ENCODE measurements around the gene ARFGAP1.
"Not testable (repeated sequence)": the region's sequence is repeated elsewhere in the genome, so short reads cannot be mapped to it uniquely, and the experiment has no call there.

The ARFGAP1 gene

DNA sequence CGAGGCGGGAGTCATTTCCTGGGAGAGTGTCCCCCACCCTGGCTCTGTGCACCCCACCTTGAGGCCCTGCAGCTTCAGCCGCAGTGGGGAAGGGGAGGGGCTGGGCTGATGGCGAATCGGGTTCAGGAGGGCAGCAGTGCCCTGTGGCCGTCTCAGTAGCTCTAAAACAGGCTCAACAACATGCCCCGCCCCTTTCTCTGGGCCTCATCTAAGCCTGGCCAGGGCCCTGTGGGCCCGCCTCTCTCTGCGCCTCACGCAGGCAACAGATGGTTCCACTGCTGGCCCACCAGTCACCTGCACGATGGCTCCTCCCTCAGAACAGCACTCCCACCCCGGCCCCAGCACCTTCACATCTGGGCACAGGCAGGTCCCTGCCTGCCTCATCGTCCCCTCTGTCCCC, 58.3 kb downstream of the ARFGAP1 start:
- no peak for DNase-seq (ENCODE audit: low read depth, low spot score)

DNA sequence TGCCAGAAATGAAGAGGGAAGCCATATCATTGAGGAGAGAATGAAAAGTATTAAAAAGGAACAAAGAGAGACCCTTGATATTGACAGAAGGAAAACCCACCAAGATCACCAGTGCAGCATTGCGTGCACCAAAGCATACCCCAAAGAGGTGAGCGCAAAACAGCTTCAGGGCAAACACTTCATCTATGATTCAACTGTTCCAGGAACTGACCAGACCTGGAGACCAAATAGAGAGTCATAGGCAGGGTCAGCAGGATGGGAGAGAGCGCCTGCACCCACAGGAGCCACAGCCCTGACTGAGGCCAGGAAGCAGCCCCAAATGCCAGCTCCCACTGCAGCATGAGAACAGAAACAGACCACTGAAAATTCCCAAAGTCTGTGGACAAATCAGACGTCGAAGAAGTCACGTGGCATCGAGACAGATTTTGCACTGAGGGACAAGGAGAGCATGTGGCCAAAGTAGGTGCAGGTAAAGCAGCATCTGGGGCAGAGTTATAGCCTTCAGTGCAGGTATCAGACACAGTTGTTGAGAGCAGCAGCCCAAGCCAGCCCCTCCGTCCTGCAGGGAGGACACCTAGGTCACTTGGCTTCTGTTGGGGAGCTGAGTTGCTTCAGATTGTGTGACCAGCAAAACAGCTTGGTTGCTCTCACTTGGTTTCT, 59.3 kb downstream of the ARFGAP1 start:
- DNase-seq (ENCODE audit: low read depth, low spot score): no peak

DNA sequence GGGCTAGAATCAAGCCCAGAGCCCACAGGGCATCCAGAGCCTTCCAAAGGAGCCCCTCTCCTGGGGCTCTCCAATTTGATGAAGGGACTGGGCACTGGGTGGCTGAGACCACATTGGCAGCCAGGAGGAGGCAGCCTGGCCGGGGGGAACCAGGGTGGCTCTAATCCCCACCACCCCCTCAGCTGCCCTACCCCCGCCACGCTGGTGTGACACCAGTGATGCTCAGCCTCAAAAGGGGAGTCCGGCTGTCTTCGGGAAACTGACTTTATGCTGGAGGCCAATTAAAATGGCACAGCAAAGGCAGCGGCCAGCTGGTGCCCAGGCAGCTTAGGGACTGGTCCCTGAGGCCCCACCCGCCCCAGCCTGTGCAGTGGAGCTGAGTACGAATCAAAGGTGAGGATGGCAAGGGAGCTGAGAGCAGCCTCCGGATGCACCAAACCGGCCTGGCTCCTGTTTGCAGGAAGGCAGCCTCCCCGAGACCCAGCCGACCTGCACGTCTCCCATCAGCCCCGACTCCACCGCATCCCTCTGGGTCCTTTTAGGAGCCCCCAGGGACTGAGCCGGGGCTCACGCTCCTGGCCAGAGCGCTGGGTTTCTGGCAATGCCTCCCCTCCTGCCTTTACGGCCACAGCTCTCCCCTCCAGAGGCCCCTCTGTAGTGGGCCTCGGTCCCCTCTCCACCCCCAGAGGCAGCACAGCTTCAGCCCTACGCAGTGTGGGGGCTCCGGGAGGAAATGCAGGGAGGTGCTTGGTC, 60.1 kb downstream of the ARFGAP1 start:
- no peak for DNase-seq (ENCODE audit: low read depth, low spot score)

DNA sequence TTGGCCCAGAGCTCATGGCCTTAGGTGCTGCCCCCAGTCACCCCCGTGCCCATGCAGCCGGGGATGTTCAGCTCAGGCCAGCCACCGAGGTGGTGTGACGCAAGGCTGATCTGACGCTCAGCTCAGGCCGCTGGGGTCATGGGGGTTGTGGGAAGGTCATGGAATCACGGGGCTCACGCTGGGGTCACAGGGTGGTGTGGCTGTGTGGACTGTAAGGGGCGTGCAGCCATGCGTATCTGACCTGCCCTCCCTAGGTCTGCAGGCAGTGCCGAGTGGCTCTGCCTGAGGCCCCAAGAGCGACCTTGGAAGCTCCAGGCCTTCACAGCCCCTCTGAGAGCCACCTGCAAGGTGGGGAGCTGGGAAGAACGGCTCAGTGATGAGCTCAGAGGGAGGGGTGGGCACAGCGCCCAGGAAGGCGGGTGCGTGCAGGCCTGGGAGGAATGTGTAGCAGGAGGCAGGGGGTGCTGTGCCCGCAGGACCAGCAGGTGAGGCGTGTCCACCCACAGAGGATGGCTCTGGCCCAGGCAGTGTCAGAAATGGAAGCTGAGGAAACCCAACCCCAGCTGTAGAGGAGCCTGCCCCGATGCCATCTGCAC, 60.7 kb downstream of the ARFGAP1 start:
- DNase-seq (ENCODE audit: low read depth, low spot score): no peak

DNA sequence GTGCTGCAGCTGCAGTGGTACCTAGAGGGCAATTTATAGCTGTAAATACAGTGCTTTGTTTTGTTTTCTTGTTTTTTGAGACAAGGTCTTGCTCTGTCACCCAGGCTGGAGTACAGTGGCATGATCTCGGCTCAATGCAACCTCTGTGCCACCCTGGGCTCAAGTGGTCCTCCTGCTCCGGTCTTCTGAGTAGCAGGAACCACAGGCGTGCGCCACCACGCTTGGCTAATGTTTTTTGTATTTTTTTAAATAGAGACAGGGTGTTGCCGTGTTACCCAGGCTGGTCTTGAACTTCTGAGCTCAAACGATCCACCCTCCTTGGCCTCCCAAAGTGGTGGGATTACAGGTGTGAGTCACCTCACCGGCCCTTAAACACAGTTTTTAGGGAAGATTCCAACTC, 61.7 kb downstream of the ARFGAP1 start:
- DNase-seq (ENCODE audit: low read depth, low spot score): no peak

DNA sequence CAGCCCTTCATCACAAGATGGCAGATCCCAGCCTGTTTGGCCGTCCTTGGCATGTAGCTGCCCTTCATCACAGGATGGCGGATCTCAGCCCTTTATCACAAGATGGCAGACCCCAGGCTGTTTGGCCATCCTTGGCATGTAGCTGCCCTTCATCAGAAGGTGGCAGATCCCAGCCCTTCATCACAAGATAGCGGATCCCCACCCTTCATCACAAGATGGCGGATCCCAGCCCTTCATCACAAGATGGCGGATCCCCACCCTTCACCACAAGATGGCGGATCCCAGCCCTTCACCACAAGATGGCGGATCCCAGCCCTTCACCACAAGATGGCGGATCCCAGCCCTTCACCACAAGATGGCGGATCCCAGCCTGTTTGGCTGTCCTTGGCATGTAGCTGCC, 62.4 kb downstream of the ARFGAP1 start:
- DNase-seq (ENCODE audit: low read depth, low spot score): not testable (repeated sequence)

DNA sequence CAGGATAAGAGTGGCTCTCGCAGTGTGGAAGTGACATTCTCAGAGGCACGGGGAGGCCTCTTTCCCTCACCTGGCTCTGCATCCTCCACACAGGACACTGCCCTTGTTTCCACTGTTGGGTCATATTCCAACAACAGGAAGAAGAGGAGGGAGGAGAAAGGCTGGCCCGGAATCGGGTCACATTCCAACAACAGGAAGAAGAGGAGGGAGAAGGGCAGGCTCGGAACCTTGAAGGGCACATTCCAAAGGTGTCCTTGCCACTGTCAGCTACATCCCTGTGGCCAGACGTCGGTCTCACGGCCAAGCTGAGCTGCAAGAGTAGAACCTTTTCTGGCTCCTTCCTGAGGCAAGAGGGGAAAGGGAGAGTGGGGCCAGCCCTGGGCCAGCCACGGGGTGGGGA, 63.1 kb downstream of the ARFGAP1 start:
- no peak for DNase-seq (ENCODE audit: low read depth, low spot score)

DNA sequence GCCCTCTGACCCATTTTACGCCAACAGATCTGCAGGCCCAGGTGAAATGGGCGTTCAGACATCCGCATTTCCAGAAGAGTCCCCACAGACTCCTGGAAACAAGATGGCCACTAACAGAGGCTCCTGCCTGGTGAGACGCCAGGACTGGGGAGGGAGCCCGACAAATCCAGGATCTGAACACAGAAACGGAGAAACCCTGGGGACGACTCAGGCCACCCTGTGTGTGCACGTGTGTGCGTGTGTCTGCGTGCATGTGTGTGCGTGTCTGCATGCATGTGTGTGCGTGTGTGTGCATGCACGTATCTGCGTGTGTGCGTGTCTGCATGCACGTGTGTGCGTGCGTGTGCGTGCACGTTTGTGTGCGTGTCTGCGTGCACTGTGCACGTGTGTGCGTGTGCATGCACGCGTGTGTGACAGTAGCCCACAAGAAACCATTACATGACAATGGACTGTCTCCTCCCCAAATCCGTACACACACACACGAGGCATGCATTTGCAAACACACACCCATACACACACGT, 63.7 kb downstream of the ARFGAP1 start:
- no peak for DNase-seq (ENCODE audit: low read depth, low spot score)

DNA sequence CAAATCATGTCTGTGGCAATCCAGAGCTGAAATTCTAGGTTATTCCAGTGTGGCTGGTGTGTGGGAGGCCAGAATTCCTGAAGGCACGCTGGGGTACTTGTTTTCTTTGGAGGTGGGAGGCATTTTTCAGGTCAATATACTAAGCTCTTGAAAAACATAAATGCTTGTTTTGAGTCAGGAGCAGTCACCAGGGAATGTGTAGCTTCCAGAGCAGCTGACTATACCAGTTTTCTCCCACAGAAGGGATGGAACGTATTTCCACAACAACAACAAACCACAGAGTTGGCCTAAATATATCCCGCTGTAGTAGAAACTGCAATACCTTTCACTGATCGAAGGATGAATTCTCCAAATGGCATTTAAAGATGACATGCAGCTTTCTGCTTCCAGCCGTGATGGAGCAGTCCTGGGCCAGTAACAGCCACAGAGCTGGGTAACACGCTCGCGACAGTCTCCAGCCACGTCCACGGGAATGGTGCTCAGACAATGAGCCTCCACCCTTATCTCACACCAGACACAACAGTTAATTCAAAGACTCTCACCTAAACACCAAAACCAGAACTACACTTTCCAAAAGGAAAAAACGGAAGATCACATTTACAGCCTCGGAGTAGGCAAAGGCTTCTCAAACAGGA, 65.3 kb downstream of the ARFGAP1 start:
- peak; percentile 62 for DNase-seq (ENCODE audit: low read depth, low spot score)

Measured in astrocyte of the hippocampus (primary cell).